Measurements from ENCODE around the gene MUC5AC.
"Not testable (repeated sequence)": the region's sequence is repeated elsewhere in the genome, so short reads cannot be mapped to it uniquely, and the experiment has no call there.

Gene MUC5AC

DNA sequence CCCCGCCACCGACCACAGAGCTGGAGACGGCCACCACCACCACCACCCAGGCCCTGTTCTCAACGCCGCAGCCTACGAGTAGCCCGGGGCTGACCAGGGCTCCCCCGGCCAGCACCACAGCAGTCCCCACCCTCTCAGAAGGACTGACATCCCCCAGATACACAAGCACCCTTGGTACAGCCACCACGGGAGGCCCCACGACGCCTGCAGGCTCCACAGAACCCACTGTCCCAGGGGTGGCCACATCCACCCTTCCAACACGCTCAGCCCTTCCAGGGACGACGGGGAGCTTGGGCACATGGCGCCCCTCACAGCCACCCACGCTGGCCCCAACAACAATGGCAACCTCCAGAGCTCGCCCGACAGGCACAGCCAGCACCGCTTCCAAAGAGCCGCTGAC, 84.0 kb downstream of the MUC5AC start:
- DNase-seq, result no peak

DNA sequence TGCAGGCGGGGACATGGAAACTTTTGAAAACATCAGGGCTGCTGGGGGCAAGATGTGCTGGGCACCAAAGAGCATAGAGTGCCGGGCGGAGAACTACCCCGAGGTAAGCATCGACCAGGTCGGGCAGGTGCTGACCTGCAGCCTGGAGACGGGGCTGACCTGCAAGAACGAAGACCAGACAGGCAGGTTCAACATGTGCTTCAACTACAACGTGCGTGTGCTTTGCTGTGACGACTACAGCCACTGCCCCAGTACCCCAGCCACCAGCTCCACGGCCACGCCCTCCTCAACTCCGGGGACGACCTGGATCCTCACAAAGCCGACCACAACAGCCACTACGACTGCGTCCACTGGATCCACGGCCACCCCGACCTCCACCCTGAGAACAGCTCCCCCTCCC, 84.5 kb downstream of the MUC5AC start:
- no peak for DNase-seq

GRCh38 chr11:1242751-1243150, 85.0 kb downstream of the MUC5AC start:
- not testable (repeated sequence) for DNase-seq

DNA sequence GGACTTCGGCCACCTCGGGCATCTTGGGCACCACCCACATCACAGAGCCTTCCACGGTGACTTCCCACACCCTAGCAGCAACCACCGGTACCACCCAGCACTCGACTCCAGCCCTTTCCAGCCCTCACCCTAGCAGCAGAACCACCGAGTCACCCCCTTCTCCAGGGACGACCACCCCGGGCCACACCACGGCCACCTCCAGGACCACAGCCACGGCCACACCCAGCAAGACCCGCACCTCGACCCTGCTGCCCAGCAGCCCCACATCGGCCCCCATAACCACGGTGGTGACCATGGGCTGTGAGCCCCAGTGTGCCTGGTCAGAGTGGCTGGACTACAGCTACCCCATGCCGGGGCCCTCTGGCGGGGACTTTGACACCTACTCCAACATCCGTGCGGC, 85.8 kb downstream of the MUC5AC start:
- DNase-seq, result not testable (repeated sequence)

DNA sequence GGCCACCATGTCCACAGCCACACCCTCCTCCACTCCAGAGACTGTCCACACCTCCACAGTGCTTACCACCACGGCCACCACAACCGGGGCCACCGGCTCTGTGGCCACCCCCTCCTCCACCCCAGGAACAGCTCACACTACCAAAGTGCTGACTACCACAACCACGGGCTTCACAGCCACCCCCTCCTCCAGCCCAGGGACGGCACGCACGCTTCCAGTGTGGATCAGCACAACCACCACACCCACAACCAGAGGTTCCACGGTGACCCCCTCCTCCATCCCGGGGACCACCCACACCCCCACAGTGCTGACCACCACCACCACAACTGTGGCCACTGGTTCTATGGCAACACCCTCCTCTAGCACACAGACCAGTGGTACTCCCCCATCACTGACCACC, 86.8 kb downstream of the MUC5AC start:
- not testable (repeated sequence) for DNase-seq

DNA sequence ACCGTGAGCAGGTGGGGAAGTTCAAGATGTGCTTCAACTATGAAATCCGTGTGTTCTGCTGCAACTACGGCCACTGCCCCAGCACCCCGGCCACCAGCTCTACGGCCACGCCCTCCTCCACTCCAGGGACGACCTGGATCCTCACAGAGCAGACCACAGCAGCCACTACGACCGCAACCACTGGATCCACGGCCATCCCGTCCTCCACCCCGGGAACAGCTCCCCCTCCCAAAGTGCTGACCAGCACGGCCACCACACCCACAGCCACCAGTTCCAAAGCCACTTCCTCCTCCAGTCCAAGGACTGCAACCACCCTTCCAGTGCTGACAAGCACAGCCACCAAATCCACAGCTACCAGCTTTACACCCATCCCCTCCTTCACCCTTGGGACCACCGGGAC, 88.0 kb downstream of the MUC5AC start:
- not testable (repeated sequence) for DNase-seq

GRCh38 chr11:1246301-1246700, 88.5 kb downstream of the MUC5AC start:
- not testable (repeated sequence) for DNase-seq

DNA sequence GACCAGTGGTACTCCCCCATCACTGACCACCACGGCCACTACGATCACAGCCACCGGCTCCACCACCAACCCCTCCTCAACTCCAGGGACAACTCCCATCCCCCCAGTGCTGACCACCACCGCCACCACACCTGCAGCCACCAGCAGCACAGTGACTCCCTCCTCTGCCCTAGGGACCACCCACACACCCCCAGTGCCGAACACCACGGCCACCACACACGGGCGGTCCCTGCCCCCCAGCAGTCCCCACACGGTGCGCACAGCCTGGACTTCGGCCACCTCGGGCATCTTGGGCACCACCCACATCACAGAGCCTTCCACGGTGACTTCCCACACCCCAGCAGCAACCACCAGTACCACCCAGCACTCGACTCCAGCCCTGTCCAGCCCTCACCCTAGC, 89.3 kb downstream of the MUC5AC start:
- DNase-seq, result not testable (repeated sequence)

GRCh38 chr11:1248951-1249350, 91.2 kb downstream of the MUC5AC start:
- DNase-seq, result not testable (repeated sequence)

DNA sequence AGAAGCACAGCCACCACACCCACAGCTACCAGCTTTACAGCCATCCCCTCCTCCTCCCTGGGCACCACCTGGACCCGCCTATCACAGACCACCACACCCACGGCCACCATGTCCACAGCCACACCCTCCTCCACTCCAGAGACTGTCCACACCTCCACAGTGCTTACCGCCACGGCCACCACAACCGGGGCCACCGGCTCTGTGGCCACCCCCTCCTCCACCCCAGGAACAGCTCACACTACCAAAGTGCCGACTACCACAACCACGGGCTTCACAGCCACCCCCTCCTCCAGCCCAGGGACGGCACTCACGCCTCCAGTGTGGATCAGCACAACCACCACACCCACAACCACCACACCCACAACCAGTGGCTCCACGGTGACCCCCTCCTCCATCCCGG, 92.7 kb downstream of the MUC5AC start:
- not testable (repeated sequence) for DNase-seq
